SHP77 (cell line): Measurements from ENCODE around the gene MED15.

Source experiments
- DNase-seq, 2 experiments: peaks; one replicate each; lab custom pipeline; 2025; lab: John Stamatoyannopoulos, UW

The MED15 gene

DNA sequence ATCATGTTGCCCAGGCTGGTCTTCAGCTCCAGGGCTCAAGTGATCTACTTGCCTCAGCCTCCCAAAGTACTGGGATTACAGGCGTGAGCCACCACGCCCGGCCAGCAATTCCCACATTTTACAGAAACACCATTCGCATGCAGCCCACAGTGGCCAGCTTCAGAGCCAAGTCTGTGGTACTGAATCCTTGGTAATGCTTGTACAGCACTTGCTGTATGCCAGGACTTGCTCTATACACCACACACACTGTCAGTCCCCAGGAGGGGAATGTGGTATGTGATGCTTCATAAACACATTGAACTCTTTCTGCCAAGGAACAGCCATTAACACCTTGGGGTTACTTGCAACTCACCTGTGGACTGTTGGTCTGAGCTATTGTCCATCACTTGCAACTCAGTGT, 119.4 kb downstream of the MED15 start:
- no peak for DNase-seq

DNA sequence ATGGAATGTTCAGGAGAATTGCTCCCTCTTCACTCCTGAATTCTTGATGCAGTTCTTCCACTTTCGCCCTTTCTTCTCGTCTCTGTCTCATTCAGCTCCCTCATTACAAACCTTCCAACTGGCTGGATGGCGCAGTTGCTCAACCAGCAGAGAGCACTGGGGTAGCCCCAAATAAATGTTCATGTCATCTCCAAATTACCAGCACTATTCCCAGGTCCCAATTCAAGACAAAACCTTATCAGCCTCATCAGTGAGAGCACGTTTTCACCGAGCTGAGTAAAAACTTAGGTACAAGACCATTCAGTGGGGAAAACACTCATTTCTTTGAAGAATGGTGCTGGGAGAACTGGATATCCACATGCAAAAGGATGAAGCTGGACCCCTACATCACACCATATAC, 120.0 kb downstream of the MED15 start:
- DNase-seq: no peak

DNA sequence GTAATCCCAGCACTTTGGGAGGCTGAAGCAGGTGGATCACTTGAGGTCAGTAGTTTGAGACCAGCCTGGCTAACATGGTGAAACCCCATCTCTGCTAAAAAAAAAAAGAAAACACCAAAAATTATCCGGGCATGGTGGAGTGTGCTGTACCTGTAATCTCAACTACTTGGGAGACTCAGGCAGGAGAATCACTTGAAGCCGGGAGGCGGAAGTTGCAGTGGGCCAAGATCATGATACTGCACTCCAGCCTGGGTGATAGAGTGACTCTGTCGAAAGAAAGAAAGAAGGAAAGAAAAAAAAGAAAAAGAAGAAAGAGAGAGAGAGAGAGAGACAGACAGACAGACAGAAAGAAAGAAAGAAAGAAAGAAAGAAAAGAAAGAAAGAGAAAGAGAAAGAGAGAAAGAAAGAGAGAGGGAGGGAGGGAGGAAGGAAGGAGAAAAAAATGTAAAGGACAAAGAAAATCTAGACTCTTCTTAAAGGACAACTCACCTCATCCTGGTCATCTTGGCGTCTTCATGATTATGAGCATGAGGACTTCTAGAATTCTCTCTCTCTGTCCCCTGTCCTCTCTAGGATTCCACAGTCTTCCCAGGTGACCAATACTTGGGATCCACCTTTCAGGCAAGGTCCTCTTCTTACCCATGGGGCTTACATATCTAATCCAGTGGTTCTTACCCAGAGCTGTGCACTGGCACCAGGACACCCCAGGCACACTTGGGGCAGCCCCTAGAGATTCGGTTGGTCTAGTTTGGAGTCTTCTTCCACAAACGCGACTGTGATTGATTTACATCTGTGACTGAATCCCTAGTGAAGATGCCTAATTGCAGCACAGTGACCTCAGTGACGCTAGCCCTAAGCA, 120.9 kb downstream of the MED15 start:
- DNase-seq: no peak

DNA sequence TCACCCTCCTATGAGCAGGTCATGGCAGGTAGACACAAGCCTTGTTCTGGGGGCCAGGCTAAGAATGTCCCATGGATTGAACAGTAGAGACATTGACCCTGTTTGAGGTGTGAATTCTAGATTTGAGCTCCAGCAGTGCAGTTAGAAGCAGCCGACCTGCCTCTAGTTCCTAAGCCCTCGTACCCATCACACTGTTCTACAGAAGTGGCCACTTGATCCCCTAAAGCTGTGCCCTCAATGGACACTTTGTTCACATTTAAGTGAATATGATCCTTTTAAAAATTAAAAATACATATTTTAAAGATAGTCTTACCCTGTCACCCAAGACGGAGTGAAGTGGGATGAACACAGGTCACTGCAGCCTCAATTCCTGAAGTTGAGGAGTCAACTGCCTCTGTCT, 122.0 kb downstream of the MED15 start:
- no peak for DNase-seq

DNA sequence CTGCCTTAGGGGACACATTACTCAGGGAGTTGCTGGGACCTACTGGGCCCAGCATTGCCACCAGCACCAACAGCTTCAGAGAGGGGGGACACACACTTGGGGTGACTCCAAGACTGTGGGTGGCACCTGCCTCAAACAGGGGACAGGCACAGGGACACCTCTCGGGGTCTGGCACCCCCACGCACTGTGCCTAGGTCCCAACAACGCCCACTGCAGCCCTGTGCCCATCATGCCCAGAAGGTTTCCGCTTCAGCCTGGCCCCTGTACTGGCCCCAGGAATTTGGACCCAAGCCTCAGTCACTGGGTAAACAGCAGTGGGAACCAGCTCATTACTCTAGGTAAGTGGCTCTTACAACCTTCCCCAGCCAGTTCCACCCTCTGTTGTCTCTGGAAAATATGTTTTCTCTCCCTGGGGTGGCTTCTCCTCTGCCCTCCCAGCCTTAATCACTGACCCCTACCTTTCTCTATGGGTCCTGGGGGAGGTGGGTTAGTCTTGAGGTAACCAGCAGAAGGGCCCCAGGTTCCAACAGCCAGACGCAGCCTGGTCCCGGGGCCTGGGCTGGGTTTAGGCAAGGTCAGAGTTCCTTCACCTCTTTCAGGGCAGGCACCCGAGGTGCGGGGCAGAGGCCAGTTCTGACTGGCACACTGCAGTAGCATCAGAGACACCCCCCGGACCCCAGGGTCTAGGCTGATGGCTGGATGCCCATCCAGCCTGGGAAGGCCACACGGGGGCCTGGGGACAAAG, 123.6 kb downstream of the MED15 start:
- DNase-seq: no peak

DNA sequence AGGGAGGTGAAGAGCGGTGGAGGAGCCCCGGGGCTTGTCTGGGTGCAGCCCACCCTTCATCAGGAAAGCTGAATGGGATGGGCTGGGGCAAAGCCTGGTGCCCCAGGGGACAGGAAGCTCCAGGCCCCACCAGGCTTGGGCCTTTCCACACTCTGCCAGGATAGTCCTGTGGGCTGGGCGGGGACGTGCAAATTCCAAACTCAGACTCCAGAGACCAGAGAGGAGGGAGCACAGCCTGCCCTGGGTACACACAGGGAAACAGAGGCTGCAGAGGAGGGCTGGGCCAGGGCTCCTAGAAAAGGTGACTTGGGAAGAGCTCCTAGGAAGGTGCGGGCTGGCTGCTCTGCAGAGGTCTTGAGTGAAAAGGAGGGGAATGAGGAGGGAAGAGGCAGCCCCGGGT, 124.7 kb downstream of the MED15 start:
- DNase-seq: no peak

DNA sequence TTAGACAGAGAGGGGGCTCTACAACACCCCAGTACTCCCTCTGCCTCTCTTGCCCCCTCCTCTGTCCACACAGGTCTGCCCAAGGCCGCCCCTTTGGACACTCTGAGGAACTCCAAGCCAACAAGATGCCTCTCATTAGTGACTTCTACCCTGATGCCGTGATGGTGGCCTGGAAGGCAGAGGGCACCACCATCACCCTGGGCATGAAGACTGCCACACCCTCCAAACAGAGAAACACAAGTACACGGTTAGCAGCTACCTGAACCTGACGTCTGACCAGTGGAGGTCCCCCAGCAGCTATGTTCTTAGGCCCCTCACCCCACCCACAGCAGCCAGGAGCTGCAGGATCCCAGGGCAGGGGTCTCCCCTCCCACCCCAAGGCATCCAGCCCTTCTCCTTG, 125.1 kb downstream of the MED15 start:
- DNase-seq: no peak

DNA sequence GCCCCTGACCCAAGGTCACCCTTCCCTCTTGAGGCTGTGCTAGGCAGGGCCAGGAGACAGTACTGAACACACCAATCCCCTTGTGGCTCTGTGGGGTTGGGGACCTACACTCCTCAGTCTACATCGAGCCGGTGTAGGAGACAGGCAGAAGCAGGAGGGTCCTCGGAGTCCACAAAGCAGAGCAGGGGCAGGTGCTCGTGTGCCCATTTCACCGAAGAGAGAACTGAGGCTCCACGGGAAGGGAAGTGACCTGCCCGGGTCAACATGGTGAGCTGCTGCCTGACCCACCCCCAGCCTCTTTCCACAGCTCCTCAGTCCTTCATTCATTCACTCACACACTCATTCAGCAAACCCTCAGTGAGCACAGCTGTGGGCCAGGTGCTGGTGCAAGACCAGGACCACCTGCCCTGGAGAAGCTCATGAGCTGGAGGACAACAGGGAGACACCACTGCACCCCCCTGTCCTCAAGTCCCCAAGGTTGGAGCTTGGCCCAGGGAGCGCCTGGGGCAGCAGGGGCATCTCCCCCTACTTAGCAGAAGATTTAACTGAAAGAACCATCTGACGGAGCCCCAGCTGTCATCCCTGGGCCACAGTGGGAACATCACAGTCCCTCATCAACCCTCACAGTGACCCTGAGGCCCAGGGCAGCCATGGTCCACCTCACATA, 127.3 kb downstream of the MED15 start:
- no peak for DNase-seq

DNA sequence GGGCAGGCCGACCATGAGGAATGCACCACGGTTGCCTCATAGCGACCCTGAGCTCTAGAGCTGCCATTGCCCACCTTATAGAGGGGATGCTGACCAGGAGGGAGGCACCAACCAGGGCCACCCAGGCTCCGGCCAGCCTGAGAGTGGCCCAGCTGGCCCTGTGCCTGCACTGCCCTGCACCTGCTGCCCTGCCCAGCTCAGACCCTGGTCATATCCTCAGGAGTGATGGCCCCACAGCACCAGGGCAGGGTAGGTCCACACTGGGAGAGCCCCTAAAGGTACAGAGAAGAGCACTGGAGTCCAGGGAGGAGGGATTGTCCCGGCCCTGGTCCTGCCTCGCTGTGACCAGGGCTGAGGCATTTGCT, 127.8 kb downstream of the MED15 start:
- DNase-seq: no peak

DNA sequence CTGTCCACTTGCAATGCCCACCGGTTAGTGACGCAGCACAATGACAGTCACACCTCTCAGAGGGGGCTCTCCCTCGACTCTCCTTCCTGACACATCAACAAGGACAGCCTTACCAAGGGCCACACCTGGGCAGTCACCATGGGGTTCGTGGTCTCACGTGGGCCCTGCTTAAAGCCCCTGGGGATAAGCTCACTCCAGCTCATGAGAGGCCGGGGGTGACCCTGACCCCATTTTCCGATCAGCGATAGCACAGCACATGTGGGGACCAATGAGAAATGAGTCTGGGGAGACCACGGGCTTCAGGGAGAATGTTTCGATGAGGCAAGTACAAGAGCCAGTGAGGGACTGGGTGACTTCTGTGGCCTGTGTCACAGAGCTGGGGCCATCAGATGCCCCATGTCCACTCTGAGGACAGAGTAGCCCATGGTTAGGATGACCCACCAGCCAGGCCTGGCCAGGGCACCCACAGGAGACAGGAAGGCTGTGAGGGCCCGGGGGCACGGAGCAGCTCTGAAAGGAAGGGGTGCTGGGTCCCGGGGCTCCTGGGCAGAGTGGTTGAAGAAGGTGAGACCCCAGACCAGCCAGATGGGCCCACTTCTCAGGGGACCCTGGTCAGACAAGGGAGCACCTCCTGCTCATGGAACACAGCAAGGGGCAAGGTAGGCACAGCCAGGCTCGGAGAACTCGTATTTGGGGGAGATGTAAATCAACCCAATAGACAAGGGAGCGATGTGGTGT, 128.8 kb downstream of the MED15 start:
- no peak for DNase-seq

DNA sequence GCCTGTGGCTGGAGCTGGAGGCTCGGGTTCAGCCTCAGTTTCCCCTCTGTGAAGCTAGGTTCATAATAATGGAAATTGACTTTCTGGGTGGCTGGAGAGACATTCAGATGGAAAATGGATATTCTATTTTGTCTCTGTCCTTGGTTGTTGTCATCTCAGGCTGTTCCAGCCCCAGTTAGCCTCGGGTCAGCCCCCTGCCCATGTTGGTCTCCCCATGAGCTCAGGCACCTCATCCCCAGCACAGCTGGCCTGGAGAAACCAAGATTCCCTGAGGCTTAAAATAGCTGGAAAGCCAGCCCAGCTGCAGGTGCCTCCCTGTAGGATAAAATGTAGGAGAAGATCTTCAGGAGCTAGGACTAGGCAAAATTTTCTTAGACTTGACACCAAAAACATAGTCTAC, 129.5 kb downstream of the MED15 start:
- no peak for DNase-seq
